Activated T-helper 1 cell treated with Interleukin-2 at 50 U/mL for 16 hours (primary cell): ENCODE measurements around the gene TMEM267.
"Not testable (repeated sequence)": the region's sequence is repeated elsewhere in the genome, so short reads cannot be mapped to it uniquely, and the experiment has no call there.

Experiments used
- DNase-seq: peaks from one replicate; pipeline ENCODE4 v3.0.0-alpha.2; 2020; ENCODE audit warnings: low read depth

The TMEM267 gene

GRCh38 chr5:43456556-43456955, 27.1 kb downstream of the TMEM267 start:
- DNase-seq, result no peak

GRCh38 chr5:43441575-43441974, 42.1 kb downstream of the TMEM267 start:
- DNase-seq, result not testable (repeated sequence)

GRCh38 chr5:43437062-43437660, 46.5 kb downstream of the TMEM267 start:
- no peak for DNase-seq

- no peak for DNase-seq
Observed at GRCh38 chr5:43433382-43433781, 50.3 kb downstream of the TMEM267 start.

GRCh38 chr5:43432486-43433375, 50.9 kb downstream of the TMEM267 start:
- no peak for DNase-seq

- DNase-seq, result no peak
Observed at GRCh38 chr5:43429706-43430105, 54.0 kb downstream of the TMEM267 start.

GRCh38 chr5:43429016-43429415, 54.6 kb downstream of the TMEM267 start:
- no peak for DNase-seq

- no peak for DNase-seq
Observed at GRCh38 chr5:43427306-43427705, 56.4 kb downstream of the TMEM267 start.

- DNase-seq, result no peak
Observed at GRCh38 chr5:43425983-43426382, 57.7 kb downstream of the TMEM267 start.

GRCh38 chr5:43423086-43423485, 60.6 kb downstream of the TMEM267 start:
- DNase-seq, result not testable (repeated sequence)

- no peak for DNase-seq
Observed at GRCh38 chr5:43422143-43422542, 61.5 kb downstream of the TMEM267 start.

GRCh38 chr5:43421450-43422133, 62.1 kb downstream of the TMEM267 start:
- DNase-seq, result no peak

GRCh38 chr5:43420241-43420640, 63.4 kb downstream of the TMEM267 start:
- no peak for DNase-seq

GRCh38 chr5:43418561-43418960, 65.1 kb downstream of the TMEM267 start:
- no peak for DNase-seq

- no peak for DNase-seq
Observed at GRCh38 chr5:43416803-43417394, 66.8 kb downstream of the TMEM267 start.

- DNase-seq, result no peak
Observed at GRCh38 chr5:43415935-43416802, 67.5 kb downstream of the TMEM267 start.

- DNase-seq, result no peak
Observed at GRCh38 chr5:43413966-43414365, 69.7 kb downstream of the TMEM267 start.

- no peak for DNase-seq
Observed at GRCh38 chr5:43412644-43413043, 71.0 kb downstream of the TMEM267 start.

- DNase-seq, result no peak
Observed at GRCh38 chr5:43412156-43412555, 71.5 kb downstream of the TMEM267 start, which contains the start of gene CCL28. TSS of gene CCL28 (minus strand) at chr5:43412391. CDS start at chr5:43412316, 75 bp downstream.

GRCh38 chr5:43411495-43411894, 72.2 kb downstream of the TMEM267 start:
- no peak for DNase-seq

- DNase-seq, result no peak
Observed at GRCh38 chr5:43410414-43410813, 73.3 kb downstream of the TMEM267 start.
